ENCODE measurements around the gene TLE4. TPM values are rescaled to one million over a fixed set of nuclear protein-coding genes. Genes with fewer than 3 reads are reported as not detected.

The TLE4 gene
- total RNA-seq, 1 donor from 2014 or later = 17.2 TPM

DNA sequence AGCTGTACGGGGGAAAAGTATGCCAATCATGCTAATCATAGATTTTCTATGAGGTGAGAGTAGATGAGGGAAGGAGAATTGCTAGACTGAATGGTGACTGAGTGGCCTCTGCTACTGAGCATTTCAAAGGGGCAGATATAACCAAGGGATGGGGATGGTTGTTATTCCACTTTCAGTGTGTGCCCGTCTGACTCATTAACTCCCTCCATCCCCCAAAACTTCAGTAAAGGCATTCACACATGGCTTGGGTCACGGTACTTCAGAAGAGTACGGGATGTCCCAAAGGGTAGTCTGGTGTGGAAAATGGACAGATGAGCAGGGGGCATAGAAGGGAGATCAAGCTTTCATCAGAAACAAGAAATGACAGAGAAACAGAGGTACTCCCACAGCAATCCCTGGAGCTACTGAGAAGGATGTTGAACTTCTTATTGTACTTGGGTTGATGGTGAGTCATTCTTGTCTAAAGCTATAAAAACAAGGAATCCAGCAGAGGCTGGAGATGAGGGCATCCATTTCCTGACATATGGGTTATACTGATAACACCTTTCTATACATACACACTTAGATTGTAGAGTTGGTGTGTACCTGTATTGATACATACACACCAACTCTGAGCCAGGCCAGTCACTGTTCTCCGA lies 8.9 kb upstream of the TLE4 start:
- Histone ChIP-seq H3K4me3 (ENCODE audit: low read depth, low read length) (no peak overlapping the region), H3K27me3 (ENCODE audit: control insufficient read depth, insufficient read depth, low read length) (no peaks in the 10 kb centered on the region), H3K36me3 (ENCODE audit: control insufficient read depth, insufficient read depth, low read length) (no peaks in the 10 kb centered on the region)
- TF ChIP-seq, protein P1, sequence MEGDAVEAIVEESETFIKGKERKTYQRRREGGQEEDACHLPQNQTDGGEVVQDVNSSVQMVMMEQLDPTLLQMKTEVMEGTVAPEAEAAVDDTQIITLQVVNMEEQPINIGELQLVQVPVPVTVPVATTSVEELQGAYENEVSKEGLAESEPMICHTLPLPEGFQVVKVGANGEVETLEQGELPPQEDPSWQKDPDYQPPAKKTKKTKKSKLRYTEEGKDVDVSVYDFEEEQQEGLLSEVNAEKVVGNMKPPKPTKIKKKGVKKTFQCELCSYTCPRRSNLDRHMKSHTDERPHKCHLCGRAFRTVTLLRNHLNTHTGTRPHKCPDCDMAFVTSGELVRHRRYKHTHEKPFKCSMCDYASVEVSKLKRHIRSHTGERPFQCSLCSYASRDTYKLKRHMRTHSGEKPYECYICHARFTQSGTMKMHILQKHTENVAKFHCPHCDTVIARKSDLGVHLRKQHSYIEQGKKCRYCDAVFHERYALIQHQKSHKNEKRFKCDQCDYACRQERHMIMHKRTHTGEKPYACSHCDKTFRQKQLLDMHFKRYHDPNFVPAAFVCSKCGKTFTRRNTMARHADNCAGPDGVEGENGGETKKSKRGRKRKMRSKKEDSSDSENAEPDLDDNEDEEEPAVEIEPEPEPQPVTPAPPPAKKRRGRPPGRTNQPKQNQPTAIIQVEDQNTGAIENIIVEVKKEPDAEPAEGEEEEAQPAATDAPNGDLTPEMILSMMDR (IDR thresholded peaks at IDR 0.05; ENCODE audit: insufficient read depth, low read length, poor library complexity, severe bottlenecking) = no peak
- DNase-seq (ENCODE audit: low read depth) = no peak

DNA sequence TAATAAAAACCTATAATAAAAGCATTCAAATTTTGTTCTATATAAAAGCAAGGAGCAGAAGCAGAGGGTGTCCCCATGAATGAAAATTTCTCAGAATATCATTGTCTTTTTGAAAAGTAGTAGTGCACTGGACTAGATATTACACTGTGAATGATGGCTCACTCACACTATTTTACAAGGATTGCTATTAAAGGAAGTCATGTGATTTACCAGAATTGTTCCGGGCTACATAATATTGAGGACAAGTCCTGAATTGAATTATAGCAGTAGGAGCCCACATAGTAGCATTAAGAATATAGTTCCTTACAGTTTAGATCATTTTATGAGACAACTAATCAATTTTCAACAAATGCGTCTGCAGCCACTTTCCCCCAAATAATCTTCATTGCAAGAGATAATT lies 7.7 kb upstream of the TLE4 start:
- no peak overlapping the region for H3K4me3 ChIP-seq (ENCODE audit: low read depth, low read length)
- TF ChIP-seq, protein P1 (IDR thresholded peaks at IDR 0.05; ENCODE audit: insufficient read depth, low read length, poor library complexity, severe bottlenecking) = no peak
- DNase-seq (ENCODE audit: low read depth) = no peak
- no peaks in the 10 kb centered on the region for H3K27me3 ChIP-seq (ENCODE audit: control insufficient read depth, insufficient read depth, low read length)
- H3K36me3 ChIP-seq (ENCODE audit: control insufficient read depth, insufficient read depth, low read length) = no peaks in the 10 kb centered on the region

DNA sequence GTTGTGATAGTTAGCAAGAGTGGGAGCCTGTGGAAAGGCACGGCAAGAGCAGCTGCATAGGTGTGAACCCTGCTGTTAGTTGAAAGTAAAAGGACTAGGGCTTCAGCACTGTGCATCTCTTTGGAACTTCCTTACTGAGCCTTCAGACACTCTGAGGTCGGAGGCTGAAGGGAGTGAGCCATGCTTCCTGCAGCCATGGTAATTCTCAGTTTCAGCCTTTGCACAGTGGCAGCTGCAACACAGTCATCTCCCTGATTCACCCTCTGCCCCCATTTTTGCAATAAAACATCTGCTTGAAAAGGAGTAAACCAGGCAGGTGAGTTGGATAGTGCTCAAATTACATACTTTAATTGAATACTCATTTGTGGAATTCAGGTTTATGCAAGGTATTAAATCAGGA lies 6.5 kb upstream of the TLE4 start:
- Histone ChIP-seq H3K27me3 (ENCODE audit: control insufficient read depth, insufficient read depth, low read length) (no peaks in the 10 kb centered on the region), H3K4me3 (ENCODE audit: low read depth, low read length) (no peak overlapping the region), H3K36me3 (ENCODE audit: control insufficient read depth, insufficient read depth, low read length) (no peaks in the 10 kb centered on the region)
- TF ChIP-seq, protein P1 (IDR thresholded peaks at IDR 0.05; ENCODE audit: insufficient read depth, low read length, poor library complexity, severe bottlenecking) = no peak
- DNase-seq (ENCODE audit: low read depth) = no peak

GRCh38 chr9:79567671-79568098 lies 4.1 kb upstream of the TLE4 start:
- DNase-seq (ENCODE audit: low read depth) = no peak
- TF ChIP-seq, protein P1 (IDR thresholded peaks at IDR 0.05; ENCODE audit: insufficient read depth, low read length, poor library complexity, severe bottlenecking) = peak; percentile 6
- Histone ChIP-seq H3K27me3 (ENCODE audit: control insufficient read depth, insufficient read depth, low read length) (no peaks in the 10 kb centered on the region), H3K36me3 (ENCODE audit: control insufficient read depth, insufficient read depth, low read length) (no peaks in the 10 kb centered on the region), H3K4me3 (ENCODE audit: low read depth, low read length) (no peak overlapping the region)

DNA sequence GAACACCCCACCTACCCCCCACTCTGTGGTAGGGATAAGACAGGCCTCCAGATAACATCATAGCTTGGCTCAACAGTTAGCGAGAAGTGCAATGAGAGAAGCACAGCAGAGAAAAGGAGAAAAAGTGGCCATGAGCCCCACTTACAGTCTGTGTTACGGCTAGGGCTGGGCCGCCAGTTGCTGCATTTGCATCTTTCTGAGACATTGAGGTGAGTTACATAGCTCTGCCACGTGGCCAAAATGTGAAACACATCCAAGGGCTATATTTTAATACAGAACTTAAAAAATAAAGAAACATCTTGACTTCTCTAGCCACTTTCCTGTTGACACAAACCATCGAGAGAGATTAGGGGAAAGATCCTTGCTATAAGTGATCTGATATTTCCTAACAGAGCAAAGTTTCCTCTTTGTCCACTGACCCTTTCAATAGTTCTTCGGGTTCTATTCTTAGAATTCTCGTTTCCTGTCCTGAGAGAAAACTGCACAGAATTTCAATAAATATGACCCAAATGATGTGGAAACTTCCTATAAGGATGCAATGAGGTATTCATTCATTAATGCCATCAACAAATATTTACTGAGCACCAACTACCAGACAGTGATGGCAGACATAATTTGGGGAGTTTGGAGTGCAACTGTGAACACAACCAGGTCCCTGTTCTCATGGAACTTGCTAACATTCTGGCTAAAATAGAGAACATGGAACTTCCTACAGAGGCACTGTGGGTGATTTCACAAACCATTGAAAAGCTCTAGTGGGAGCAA lies 3.2 kb upstream of the TLE4 start:
- DNase-seq (ENCODE audit: low read depth) = no peak
- H3K36me3 ChIP-seq (ENCODE audit: control insufficient read depth, insufficient read depth, low read length) = no peaks in the 10 kb centered on the region
- TF ChIP-seq, protein P1 (IDR thresholded peaks at IDR 0.05; ENCODE audit: insufficient read depth, low read length, poor library complexity, severe bottlenecking) = no peak
- no peak overlapping the region for H3K4me3 ChIP-seq (ENCODE audit: low read depth, low read length)
- no peaks in the 10 kb centered on the region for H3K27me3 ChIP-seq (ENCODE audit: control insufficient read depth, insufficient read depth, low read length)
